B cell (primary cell): ENCODE measurements around the gene HOXA9. TPM values are rescaled to one million over a fixed set of nuclear protein-coding genes. Genes with fewer than 3 reads are reported as not detected.

Experiments used
- ATAC-seq: fragments of 200-7000 bp; cut with Tn5 transposase; one replicate; pipeline ENCODE4 v1.10.0; 2021; ENCODE audit warnings: low read depth, mild to moderate bottlenecking, moderate number of reproducible peaks, moderate library complexity
- CTCF ChIA-PET: fragments of 350-600 bp; sonication (Branson Sonifier 250); formaldehyde crosslinking; loops from one replicate; lab custom pipeline; 2021; ENCODE audit warnings: antibody characterized with exemption, inconsistent platforms; lab: Charles Lee
- POLR2A ChIA-PET: fragments of 350-600 bp; sonication (Branson Sonifier 250); formaldehyde crosslinking; loops from one replicate; lab custom pipeline; 2021; ENCODE audit warnings: antibody characterized with exemption; lab: Charles Lee
- DNase-seq: peaks from one replicate; pipeline ENCODE4 v3.0.0; 2013
- H2AFZ ChIP-seq: 2 replicates; pipeline ENCODE4 v1.6.1; 2012; ENCODE audit warnings: mild to moderate bottlenecking, low read depth, low read length; ENCODE audit not compliant: insufficient read depth, poor library complexity, severe bottlenecking
- H3K27ac ChIP-seq, 2 donors: 1 replicate in 1 of 2; 2 replicates in 1 of 2; pipeline ENCODE4 v1.5.1; 2012 to 2013; ENCODE audit warnings: low read length in 2 of 2, mild to moderate bottlenecking in 2 of 2, moderate library complexity in 1 of 2
- H3K27me3 ChIP-seq, 4 experiments: fragments of 200-600 bp in 1 of 4; sonication (generic) in 1 of 4; replicated peaks in 1 of 4; 1 replicate in 2 of 4; 2 replicates in 2 of 4; pipeline versions ENCODE4 v1.6.1 to v1.7.0; 2013 to 2016; ENCODE audit warnings: low read length in 3 of 4, mild to moderate bottlenecking in 2 of 4, mixed read lengths in 1 of 4, moderate library complexity in 1 of 4; ENCODE audit not compliant: insufficient read depth in 4 of 4, control insufficient read depth in 3 of 4; ENCODE audit errors: control extremely low read depth in 1 of 4
- H3K36me3 ChIP-seq, 2 experiments: replicated peaks in 1 of 2; 1 replicate in 1 of 2; 2 replicates in 1 of 2; pipeline versions ENCODE4 v1.6.1 to v1.7.1; 2013; ENCODE audit warnings: low read length in 1 of 2; ENCODE audit not compliant: insufficient read depth in 2 of 2, control insufficient read depth in 1 of 2; ENCODE audit errors: control extremely low read depth in 1 of 2, extremely low read depth in 1 of 2
- H3K4me1 ChIP-seq, 2 donors: fragments of 200-600 bp in 1 of 2; sonication (generic) in 1 of 2; 1 replicate in 1 of 2; 2 replicates in 1 of 2; pipeline versions ENCODE4 v1.5.1 to v1.6.1; 2013 to 2017; ENCODE audit warnings: low read length in 2 of 2; ENCODE audit not compliant: control insufficient read depth in 2 of 2, insufficient read depth in 2 of 2
- H3K4me2 ChIP-seq: replicated peaks from 2 replicates; pipeline ENCODE3; 2012; ENCODE audit warnings: mild to moderate bottlenecking, low read depth, low read length; ENCODE audit not compliant: poor library complexity, severe bottlenecking
- H3K4me3 ChIP-seq, 5 experiments: fragments of 200-600 bp in 1 of 5; sonication (generic) in 1 of 5; 1 replicate in 3 of 5; 2 replicates in 2 of 5; pipeline versions ENCODE4 v1.5.1 to v1.7.0; 2011 to 2016; ENCODE audit warnings: low read length in 4 of 5, mild to moderate bottlenecking in 4 of 5, low read depth in 2 of 5, control low read depth in 1 of 5, moderate library complexity in 1 of 5; ENCODE audit not compliant: insufficient read depth in 1 of 5; ENCODE audit errors: control extremely low read depth in 1 of 5, extremely low read depth in 1 of 5
- H3K79me2 ChIP-seq: fragments of 200-600 bp; sonication (generic); one replicate; pipeline ENCODE4 v1.6.0; 2016; ENCODE audit warnings: low read length; ENCODE audit not compliant: control insufficient read depth, insufficient read depth
- H3K9ac ChIP-seq: fragments of 200-600 bp; sonication (generic); 2 replicates; pipeline ENCODE4 v1.6.1; 2017; ENCODE audit warnings: mild to moderate bottlenecking, low read length, moderate library complexity
- H3K9me3 ChIP-seq, 3 donors: one replicate each; pipeline versions ENCODE4 v1.6.1 to v1.7.1; 2013; ENCODE audit warnings: low read length in 2 of 3; ENCODE audit not compliant: control insufficient read depth in 2 of 3, insufficient read depth in 1 of 3; ENCODE audit errors: control extremely low read depth in 1 of 3
- H4K20me1 ChIP-seq: 2 replicates; pipeline ENCODE4 v1.6.0; 2012; ENCODE audit warnings: mild to moderate bottlenecking, low read length; ENCODE audit not compliant: insufficient read depth, control insufficient read depth, poor library complexity, severe bottlenecking
- H3K27ac Mint-ChIP-seq: one replicate; pipeline ENCODE4 v1.8.0; 2021; ENCODE audit warnings: mixed read lengths
- H3K27me3 Mint-ChIP-seq: one replicate; pipeline ENCODE4 v1.8.0; 2021; ENCODE audit warnings: mixed read lengths
- H3K4me1 Mint-ChIP-seq: one replicate; pipeline ENCODE4 v1.8.0; 2021; ENCODE audit warnings: mixed read lengths
- H3K4me3 Mint-ChIP-seq: one replicate; pipeline ENCODE4 v1.8.0; 2021; ENCODE audit warnings: mixed read lengths
- H3K9me3 Mint-ChIP-seq: one replicate; pipeline ENCODE4 v1.8.0; 2022; ENCODE audit warnings: mixed read lengths; ENCODE audit not compliant: insufficient read depth
- WGBS: methylation state at CpG from one replicate; pipeline ENCODE4 v1.1.5; 2013; ENCODE audit warnings: missing lambda C conversion rate; ENCODE audit not compliant: insufficient coverage; 5-methylcytosine and 5-hydroxymethylcytosine counted together
- intact Hi-C: fragments of 100-400 bp; cut with micrococcal nuclease; formaldehyde crosslinking; loops from one replicate; pipeline ENCODE4 v1.10.0; 2022
- polyA plus RNA-seq: library from polyadenylated mRNA; depleted of rRNA; stranded (reverse); fragments of >200 nt; gene quantifications from 2 replicates; pipeline ENCODE4 v1.2.3, GENCODE V29; 2012
- total RNA-seq, 2 donors: library from RNA; stranded (reverse); fragments of 120-200 nt in 1 of 2; gene quantifications; 1 replicate in 1 of 2; 2 replicates in 1 of 2; pipeline versions ENCODE4 v1.2.3 to v1.2.4, GENCODE V29; 2013 to 2022
- TF ChIP-seq, protein P1 (sequence below): fragments of 200-600 bp; IDR thresholded peaks from one replicate; pipeline ENCODE4 v1.8.0; 2022; ENCODE audit warnings: antibody characterized with exemption, mild to moderate bottlenecking

Gene HOXA9
- total and polyA plus RNA-seq, 2 donors (not counting 1 experiment from before 2014, with no cell fraction given) = 0.07 TPM; not detected in 1

DNA sequence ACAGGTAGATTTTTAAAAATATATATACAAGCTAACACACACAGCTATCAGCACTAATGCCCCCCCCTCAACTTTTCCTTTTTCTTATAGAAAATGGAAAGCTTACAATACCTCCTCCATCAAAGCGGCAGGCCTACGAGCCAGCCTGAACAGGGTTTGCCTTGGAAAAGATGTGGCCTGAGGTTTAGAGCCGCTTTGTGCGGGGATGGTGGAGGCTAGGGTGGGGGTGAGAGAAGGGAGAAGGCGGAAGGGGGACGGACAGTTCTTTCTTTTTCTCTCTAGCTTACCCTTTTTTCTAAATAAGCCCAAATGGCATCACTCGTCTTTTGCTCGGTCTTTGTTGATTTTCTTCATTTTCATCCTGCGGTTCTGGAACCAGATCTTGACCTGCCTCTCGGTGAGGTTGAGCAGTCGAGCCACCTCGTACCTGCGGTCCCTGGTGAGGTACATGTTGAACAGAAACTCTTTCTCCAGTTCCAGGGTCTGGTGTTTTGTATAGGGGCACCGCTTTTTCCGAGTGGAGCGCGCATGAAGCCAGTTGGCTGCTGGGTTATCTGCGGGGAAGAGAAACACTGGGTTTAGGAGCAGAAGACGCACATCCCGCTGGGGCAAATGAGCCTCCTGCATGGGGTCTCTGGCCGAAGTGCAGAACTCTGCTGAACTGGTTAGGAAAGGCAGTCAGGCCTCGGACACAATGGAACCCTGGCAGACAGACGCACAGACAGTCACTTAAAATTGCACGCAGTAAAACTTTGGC is 1.9 kb downstream of the HOXA9 start:
- intact Hi-C loops = loop anchor here (5.0 to 10.0 kb wide), 3 partner anchors 889 to 1086 kb away; no protein-coding TSS in a partner anchor
- H3K4me3 Mint-ChIP-seq = peak overlapping the region; percentile 3
- H3K9ac ChIP-seq = no peak overlapping the region

More for the DNA sequence above, 1.9 kb downstream of the HOXA9 start:
- H2AFZ ChIP-seq = no peak overlapping the region
- Mint-ChIP-seq H3K9me3 (no peaks in the 10 kb centered on the region), H3K27me3 (peaks cover 66% of the 10 kb centered on the region), H3K4me1 (peaks cover 28% of the 10 kb centered on the region), H3K27ac (peak overlapping the region; percentile 82)
- peaks cover 0 to 89% (median 75%) of the 10 kb centered on the region in 4 experiments for H3K27me3 ChIP-seq
- H3K4me1 ChIP-seq = peaks cover 47 to 60% of the 10 kb centered on the region in 2 donors
- peaks cover 0 to 73% (median 18%) of the 10 kb centered on the region in 3 donors for H3K9me3 ChIP-seq
- TF ChIP-seq, protein P1, sequence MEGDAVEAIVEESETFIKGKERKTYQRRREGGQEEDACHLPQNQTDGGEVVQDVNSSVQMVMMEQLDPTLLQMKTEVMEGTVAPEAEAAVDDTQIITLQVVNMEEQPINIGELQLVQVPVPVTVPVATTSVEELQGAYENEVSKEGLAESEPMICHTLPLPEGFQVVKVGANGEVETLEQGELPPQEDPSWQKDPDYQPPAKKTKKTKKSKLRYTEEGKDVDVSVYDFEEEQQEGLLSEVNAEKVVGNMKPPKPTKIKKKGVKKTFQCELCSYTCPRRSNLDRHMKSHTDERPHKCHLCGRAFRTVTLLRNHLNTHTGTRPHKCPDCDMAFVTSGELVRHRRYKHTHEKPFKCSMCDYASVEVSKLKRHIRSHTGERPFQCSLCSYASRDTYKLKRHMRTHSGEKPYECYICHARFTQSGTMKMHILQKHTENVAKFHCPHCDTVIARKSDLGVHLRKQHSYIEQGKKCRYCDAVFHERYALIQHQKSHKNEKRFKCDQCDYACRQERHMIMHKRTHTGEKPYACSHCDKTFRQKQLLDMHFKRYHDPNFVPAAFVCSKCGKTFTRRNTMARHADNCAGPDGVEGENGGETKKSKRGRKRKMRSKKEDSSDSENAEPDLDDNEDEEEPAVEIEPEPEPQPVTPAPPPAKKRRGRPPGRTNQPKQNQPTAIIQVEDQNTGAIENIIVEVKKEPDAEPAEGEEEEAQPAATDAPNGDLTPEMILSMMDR = no peak
- H3K4me3 ChIP-seq = no peak overlapping the region
- no peak for ATAC-seq
- no peak overlapping the region for H3K4me2 ChIP-seq
- POLR2A ChIA-PET = no interaction called here
- peaks cover 4% of the 10 kb centered on the region for H4K20me1 ChIP-seq
- CTCF ChIA-PET = interaction anchor here (0.8 to 4.0 kb wide), 12 partner anchors 14 to 1312 kb away, joined by 3 to 122 read pairs (median 4); partner anchors contain the start of genes HOXA3 and HOXA6
- 14% methylated on average over 17 of the region's 24 CpGs for WGBS
- peak; percentile 46 for DNase-seq
- H3K79me2 ChIP-seq = no peaks in the 10 kb centered on the region
- no peak overlapping the region for H3K27ac ChIP-seq
- no peaks in the 10 kb centered on the region for H3K36me3 ChIP-seq
